Activated CD8-positive, alpha-beta memory T cell treated with anti-CD3 and anti-CD28 coated beads, Interleukin-2, amount 10 ng/mL, durations not matched to agents 7 days and 5 days (primary cell): ENCODE results near the gene RSRP1. TPM values are rescaled to one million over a fixed set of nuclear protein-coding genes. Genes with fewer than 3 reads are reported as not detected.

ENCODE experiments used
- total RNA-seq, 2 experiments: library from RNA; stranded (reverse); gene quantifications; one replicate each; pipeline ENCODE4 v1.2.3, GENCODE V29; 2021

Gene RSRP1
- total RNA-seq, 2 experiments from 2014 or later: 160 to 240 TPM

Other genes starting within 250 kb of the RSRP1 start
- gene SYF2, start 15.0 kb downstream of the RSRP1 start, total RNA-seq: 10 to 100 TPM; 33.0 to 33.8 TPM
- not detected for gene RHD, start 25.1 kb upstream of the RSRP1 start, total RNA-seq
- gene TMEM50A, start 90.9 kb upstream of the RSRP1 start, total RNA-seq: 100 to 1,000 TPM; 130 to 162 TPM
- gene RHCE, start 173.4 kb upstream of the RSRP1 start, total RNA-seq: not detected
- gene MACO1, start 183.4 kb upstream of the RSRP1 start, total RNA-seq: 10 to 100 TPM; 13.0 to 15.7 TPM